ENCODE results near the gene RNASEH1. TPM values are rescaled to one million over a fixed set of nuclear protein-coding genes. Genes with fewer than 3 reads are reported as not detected.
A peak's percentile ranks its signal among the peaks of the same experiment; 100 is the strongest.
"Not testable (repeated sequence)": the region's sequence is repeated elsewhere in the genome, so short reads cannot be mapped to it uniquely, and the experiment has no call there.

Gene RNASEH1
- total and polyA plus RNA-seq, 5 experiments from 2014 or later: 24.1 to 47.0 (median 35.4) TPM

DNA sequence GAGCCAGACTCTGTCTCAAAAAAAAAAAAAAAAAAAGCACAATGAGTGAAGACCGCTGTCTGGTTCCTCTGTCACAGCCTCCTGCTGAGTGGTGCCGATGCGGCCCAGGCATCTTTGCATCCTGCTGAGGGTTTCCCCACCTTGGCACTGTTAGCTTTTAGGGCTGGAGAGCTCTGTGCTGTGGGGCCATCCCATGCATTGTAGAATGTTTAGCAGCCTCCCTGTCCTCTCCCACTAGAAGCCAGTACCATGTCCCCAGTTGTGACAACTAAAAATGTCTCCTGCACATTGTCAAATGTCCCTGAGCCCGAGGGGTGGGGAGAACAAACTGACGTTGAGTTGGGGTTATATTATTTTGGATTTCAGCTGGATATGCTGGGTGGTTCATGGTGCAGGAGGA is 28.9 kb upstream of the RNASEH1 start:
- POLR2A ChIA-PET: no interaction called here
- Mint-ChIP-seq H3K27ac (no peak overlapping the region), H3K9me3 (no peaks in the 10 kb centered on the region), H3K27me3 (no peaks in the 10 kb centered on the region), H3K36me3 (peaks cover 0 to 40% (median 6%) of the 10 kb centered on the region in 3 donors), H3K4me3 (no peak overlapping the region), H3K4me1 (peaks cover 0 to 2% (median 0%) of the 10 kb centered on the region in 4 donors)
- DNase-seq (no peak), ATAC-seq (no peak)

DNA sequence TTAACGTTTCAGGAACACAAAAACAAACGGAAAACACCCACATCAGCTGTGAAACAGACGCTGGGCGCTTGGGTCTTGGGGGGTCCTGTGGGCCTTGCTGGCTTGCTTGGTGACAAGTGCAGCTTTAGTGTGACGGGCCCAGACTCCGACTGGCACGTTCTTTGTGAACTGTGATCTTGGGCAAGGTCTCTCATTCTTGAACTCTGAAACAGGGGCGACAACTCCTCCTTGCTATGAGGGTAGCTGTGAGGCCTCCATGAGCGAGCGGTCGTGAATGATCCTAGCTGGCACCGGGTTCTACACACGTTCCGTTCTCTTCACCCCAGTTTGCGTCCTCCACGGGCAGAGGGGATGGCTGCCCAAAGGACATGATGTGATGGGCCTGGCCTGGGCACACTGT is 28.1 kb upstream of the RNASEH1 start:
- Mint-ChIP-seq H3K4me1 (peaks cover 0 to 3% (median 2%) of the 10 kb centered on the region in 4 donors), H3K27ac (no peak overlapping the region), H3K36me3 (peaks cover 0 to 48% (median 10%) of the 10 kb centered on the region in 3 donors), H3K27me3 (no peaks in the 10 kb centered on the region), H3K9me3 (no peaks in the 10 kb centered on the region), H3K4me3 (no peak overlapping the region)
- POLR2A ChIA-PET: interaction anchor here (0.5 kb wide), 1 partner anchor 37 kb away, joined by 3 read pairs; no protein-coding TSS in a partner anchor
- DNase-seq (no peak), ATAC-seq (no peak)

DNA sequence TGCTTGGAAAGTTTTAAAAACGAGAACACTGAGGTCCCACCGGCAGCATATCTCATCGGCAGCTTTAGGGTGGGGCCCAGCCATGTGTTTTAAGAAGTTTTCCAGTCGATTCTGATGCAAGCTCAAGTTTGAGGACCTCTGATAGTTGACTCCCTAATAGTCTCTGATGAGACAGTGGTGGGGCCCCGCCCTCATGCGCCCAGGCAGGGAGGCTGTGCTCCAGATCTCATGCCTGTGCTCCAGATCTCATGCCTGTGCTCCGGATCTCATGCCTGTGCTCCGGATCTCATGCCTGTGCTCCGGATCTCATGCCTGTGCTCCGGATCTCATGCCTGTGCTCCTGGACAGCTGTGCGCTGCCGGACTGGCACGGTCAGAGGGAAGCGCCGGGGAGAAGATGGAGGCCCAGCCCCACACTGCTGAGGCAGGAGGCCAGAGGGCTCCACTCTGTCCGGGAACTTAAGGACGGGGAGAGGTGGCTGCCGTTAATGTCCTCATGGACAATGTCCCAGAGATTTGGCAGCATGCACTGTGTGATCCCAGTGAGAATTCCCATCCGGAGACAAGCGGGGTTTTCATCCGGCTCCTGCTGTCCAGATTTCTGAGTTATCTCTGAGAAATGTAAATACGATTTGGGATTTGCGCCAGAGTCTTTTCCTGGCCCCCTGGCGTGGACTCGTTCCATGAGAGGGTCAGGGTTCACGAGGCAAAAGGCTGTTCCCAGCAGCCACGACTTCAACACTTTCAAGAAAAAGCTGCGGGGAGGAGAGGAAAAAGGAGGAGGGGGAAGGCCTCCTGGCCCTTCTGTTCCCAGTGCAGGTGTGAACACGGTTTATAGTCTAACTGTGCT is 27.4 kb upstream of the RNASEH1 start:
- peaks cover 0 to 55% (median 10%) of the 10 kb centered on the region in 3 donors for H3K36me3 Mint-ChIP-seq
- ATAC-seq (no peak), DNase-seq (no peak)
- H3K4me3 Mint-ChIP-seq: no peak overlapping the region
- H3K27ac Mint-ChIP-seq: peak overlapping the region in 1 of 10 donors; percentile 38
- no peaks in the 10 kb centered on the region for H3K9me3 Mint-ChIP-seq
- H3K4me1 Mint-ChIP-seq: peaks cover 0 to 5% (median 3%) of the 10 kb centered on the region in 4 donors
- H3K27me3 Mint-ChIP-seq: no peaks in the 10 kb centered on the region
- POLR2A ChIA-PET: interaction anchor here (1.6 kb wide), 1 partner anchor 9 kb away, joined by 3 read pairs; no protein-coding TSS in a partner anchor

DNA sequence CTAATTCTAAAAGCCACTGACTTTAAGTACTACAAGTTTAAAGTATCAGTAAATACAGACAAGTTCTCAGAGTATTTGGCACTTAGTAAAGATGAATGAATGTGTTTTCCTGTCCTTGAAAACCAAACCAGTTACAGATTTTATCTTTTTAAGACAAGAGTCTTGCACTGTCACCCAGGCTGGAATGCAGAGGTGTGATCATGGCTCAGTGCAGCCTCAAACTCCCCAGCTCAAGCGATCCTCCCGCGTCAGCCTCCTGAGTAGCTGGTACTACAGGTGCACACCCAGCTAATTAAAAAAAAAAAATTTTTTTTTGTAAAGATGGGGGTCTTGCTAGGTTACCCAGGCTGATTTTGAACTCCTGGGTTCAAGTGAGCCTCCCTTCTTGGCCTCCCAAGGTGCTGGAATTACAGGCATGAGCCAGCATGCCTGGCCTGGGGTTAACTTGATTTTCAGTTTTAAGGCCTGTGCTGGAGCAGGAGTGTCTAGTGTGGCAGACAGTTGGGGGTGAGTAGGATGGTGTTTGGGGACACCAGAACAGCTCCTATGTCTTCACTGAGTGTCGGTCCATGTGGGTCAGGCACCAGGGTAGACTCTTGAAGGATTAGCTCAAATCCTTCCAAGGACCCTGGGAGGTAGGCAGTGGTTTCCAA is 26.6 kb upstream of the RNASEH1 start:
- Mint-ChIP-seq H3K4me1 (peaks cover under 1 to 7% (median 4%) of the 10 kb centered on the region in 4 donors), H3K36me3 (peaks cover 0 to 63% (median 10%) of the 10 kb centered on the region in 3 donors), H3K4me3 (no peak overlapping the region), H3K27ac (no peak overlapping the region), H3K9me3 (no peaks in the 10 kb centered on the region), H3K27me3 (no peaks in the 10 kb centered on the region)
- DNase-seq: no peak
- no peak for ATAC-seq
- POLR2A ChIA-PET: interaction anchor here (1.6 kb wide), 1 partner anchor 8 kb away, joined by 3 read pairs; no protein-coding TSS in a partner anchor

DNA sequence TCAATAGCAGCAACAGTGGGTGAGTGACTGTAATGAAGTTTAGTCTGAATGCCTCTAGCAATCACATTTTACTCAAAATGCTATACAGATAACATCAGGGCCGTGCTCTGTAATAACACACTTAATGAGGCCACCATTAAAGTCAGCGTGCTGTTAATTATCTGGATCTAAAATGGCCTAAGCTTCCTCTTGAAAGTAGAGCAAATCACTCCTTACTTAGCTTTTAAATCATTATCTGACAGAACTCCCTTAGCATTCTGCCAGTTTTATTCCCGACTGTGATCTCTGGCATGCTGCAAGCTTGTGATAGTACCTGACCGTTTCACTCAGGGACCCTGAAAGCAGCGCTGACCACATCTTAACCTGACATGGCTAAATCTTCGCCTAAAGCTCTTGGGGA is 25.9 kb upstream of the RNASEH1 start:
- POLR2A ChIA-PET: interaction anchor here (1.6 kb wide), 1 partner anchor 7 kb away, joined by 3 read pairs; no protein-coding TSS in a partner anchor
- H3K27ac Mint-ChIP-seq: no peak overlapping the region
- H3K9me3 Mint-ChIP-seq: no peaks in the 10 kb centered on the region
- DNase-seq: no peak
- no peak for ATAC-seq
- no peak overlapping the region for H3K4me3 Mint-ChIP-seq
- H3K36me3 Mint-ChIP-seq: peaks cover 0 to 63% (median 7%) of the 10 kb centered on the region in 3 donors
- peaks cover 7 to 13% (median 9%) of the 10 kb centered on the region in 4 donors for H3K4me1 Mint-ChIP-seq
- no peaks in the 10 kb centered on the region for H3K27me3 Mint-ChIP-seq

DNA sequence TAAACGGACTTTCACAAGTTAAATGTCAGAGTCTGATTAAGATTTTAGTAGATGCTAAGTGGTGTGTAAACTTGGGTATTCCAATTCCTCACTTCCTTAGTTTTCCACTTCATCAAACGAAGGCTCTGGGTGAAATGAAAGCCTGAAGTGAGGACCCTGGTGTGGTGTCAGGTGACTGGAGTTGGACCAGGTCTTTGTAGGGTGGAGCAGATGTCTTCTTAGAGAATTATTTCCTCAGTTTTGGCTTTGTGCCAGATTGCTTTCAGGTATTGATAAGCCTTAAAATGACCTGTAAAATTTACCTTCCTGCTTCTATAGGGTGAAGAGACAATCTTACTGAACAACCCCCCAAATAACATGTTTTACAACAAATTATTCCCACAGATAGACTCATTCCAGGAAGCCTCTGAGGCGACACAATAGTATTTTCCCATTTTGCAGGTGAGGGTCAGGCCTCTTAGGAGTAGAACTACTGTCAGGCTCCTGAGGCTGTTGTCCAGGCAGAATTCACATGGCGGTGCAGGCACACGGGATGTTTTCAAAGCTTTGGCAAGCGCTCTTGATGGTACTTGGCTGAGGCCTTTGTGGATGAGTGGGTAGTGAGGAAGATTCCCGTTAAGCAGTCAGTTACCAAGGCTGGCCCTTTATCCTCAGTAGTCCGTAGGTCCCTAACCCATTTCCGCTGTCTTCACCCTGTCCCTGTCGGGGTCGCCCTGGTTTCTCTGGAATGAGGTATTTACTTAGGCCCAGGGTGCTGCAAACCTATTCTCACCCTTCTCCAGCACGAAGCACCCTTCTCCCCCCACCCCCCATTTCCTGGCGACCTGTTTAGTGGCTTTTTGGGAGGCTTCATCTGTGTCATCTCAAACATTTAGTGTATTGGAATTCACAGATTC is 23.5 kb upstream of the RNASEH1 start:
- no peak for DNase-seq
- peak overlapping the region in 3 of 10 donors; percentile 25 to 60 (median 33) for H3K27ac Mint-ChIP-seq
- peak in 1 of 2 donors; percentile 26 for ATAC-seq
- H3K4me3 Mint-ChIP-seq: peak overlapping the region in 1 of 10 donors; percentile 38
- no peaks in the 10 kb centered on the region for H3K9me3 Mint-ChIP-seq
- POLR2A ChIA-PET: no interaction called here
- peaks cover 0 to 82% (median 18%) of the 10 kb centered on the region in 3 donors for H3K36me3 Mint-ChIP-seq
- no peaks in the 10 kb centered on the region for H3K27me3 Mint-ChIP-seq
- peaks cover 20 to 34% (median 30%) of the 10 kb centered on the region in 4 donors for H3K4me1 Mint-ChIP-seq

DNA sequence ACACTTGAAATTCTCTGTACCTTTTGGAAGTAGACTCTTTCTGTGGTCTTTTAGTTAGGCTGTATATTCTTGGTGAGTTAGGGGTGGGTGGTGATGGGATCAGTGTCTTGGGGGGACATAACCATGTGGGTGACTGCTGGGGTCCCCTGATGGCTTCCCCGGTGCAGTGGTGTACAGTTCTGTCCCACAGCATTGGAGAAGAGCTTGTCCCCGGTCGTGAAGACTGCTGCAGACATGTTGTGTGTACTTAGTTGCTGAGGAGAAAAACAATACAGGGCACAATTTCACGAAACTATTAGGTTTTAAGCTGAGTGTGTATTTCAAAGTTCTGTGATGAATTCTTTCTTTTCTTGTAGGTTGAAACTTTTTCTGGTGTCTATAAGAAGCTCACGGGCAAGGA is 22.3 kb upstream of the RNASEH1 start:
- H3K4me1 Mint-ChIP-seq: peaks cover 26 to 44% (median 41%) of the 10 kb centered on the region in 4 donors
- ATAC-seq (no peak), DNase-seq (no peak)
- no peaks in the 10 kb centered on the region for H3K27me3 Mint-ChIP-seq
- H3K27ac Mint-ChIP-seq: peak overlapping the region in 1 of 10 donors; percentile 65
- no peak overlapping the region for H3K4me3 Mint-ChIP-seq
- POLR2A ChIA-PET: interaction anchor here (2.8 kb wide), 1 partner anchor 23 kb away, joined by 12 read pairs; the partner anchor contains the start of gene RNASEH1
- no peaks in the 10 kb centered on the region for H3K9me3 Mint-ChIP-seq
- peaks cover 8 to 90% (median 21%) of the 10 kb centered on the region in 3 donors for H3K36me3 Mint-ChIP-seq

DNA sequence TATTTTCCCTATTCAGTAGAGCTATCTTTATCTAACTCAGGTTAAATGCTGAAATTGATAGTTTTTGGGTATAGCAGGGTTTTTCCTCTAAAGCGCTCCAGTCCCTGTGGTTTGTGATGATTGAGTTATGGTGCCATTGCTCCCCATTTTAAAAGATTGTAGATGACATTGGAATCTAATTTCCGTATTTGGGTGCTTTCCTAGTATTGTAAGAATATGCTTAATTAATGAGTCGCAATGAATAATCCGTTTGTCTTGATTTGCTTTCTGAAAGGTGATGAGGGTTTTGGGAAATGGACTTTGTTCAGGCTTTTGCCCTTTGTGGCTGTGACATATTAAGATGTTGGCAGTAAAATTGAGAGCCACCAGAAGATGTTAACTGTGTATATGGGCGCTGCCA is 20.9 kb upstream of the RNASEH1 start:
- peaks cover 8 to 81% (median 21%) of the 10 kb centered on the region in 3 donors for H3K36me3 Mint-ChIP-seq
- DNase-seq: no peak
- no peak for ATAC-seq
- peaks cover 28 to 52% (median 45%) of the 10 kb centered on the region in 4 donors for H3K4me1 Mint-ChIP-seq
- POLR2A ChIA-PET: interaction anchor here (1.3 to 2.8 kb wide), 2 partner anchors 21 to 73 kb away, joined by 3 to 12 read pairs; partner anchors contain the start of gene RNASEH1
- no peaks in the 10 kb centered on the region for H3K27me3 Mint-ChIP-seq
- no peaks in the 10 kb centered on the region for H3K9me3 Mint-ChIP-seq
- H3K4me3 Mint-ChIP-seq: no peak overlapping the region
- peak overlapping the region in 4 of 10 donors; percentile 7 to 70 (median 40) for H3K27ac Mint-ChIP-seq

DNA sequence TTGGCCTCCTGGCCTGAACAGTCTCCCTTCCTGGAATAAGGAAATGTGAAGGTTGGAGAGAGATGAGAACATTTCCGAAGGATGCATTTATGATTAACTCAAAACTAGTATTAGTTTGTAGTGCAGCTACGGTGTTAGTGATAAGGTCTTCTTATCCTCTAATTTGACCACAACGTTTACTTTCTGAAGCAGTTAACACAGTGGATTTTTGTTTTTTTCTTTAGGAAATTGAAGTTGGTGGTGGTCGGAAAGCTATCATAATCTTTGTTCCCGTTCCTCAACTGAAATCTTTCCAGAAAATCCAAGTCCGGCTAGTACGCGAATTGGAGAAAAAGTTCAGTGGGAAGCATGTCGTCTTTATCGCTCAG is 18.1 kb upstream of the RNASEH1 start:
- H3K27me3 Mint-ChIP-seq, DNase-seq, ATAC-seq, H3K9me3 Mint-ChIP-seq: not testable (repeated sequence)
- H3K4me3 Mint-ChIP-seq: peak overlapping the region; percentile 86 to 94 (median 90)
- peaks cover 8 to 56% (median 13%) of the 10 kb centered on the region in 3 donors for H3K36me3 Mint-ChIP-seq
- peak overlapping the region; percentile 95 to 98 (median 97) for H3K27ac Mint-ChIP-seq
- POLR2A ChIA-PET: interaction anchor here (0.6 to 4.5 kb wide), 10 partner anchors 8 to 197 kb away, joined by 3 to 63 read pairs (median 6); partner anchors contain the start of genes ADI1, RNASEH1 and TRAPPC12
- H3K4me1 Mint-ChIP-seq: peaks cover 28 to 49% (median 44%) of the 10 kb centered on the region in 4 donors

DNA sequence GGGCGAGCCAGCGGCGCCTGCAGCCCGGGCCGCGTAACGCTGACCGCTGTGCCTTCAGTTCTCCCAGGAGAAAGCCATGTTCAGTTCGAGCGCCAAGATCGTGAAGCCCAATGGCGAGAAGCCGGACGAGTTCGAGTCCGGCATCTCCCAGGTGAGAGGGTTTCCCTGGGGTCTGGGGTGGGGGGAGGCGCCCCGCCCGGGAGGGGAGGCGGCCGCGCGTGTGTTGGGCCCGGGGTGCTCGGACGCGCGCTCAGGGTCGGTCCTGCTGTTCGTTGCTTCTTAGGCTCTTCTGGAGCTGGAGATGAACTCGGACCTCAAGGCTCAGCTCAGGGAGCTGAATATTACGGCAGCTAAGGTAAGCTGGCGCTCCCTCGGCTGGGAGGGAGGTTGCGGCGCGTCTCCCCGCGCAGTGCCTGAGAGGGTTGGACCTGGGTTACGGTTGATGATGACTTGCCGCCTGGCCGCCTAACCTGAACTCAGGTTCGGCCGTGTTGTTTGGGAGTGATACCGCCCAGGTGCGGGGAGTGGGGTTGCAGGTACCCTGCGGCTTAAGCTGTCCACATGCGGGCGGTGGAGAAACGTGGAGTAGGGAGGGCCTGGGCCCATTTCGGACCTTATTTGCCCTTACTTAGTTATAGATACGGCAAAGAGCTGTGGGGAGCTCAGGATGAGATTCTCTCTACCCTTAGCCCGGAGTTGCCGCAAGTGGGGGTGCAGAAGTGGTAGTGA is 17.6 kb upstream of the RNASEH1 start:
- Mint-ChIP-seq H3K4me1 (peaks cover 28 to 49% (median 43%) of the 10 kb centered on the region in 4 donors), H3K36me3 (peaks cover 8 to 50% (median 13%) of the 10 kb centered on the region in 3 donors), H3K9me3 (no peaks in the 10 kb centered on the region), H3K27ac (peak overlapping the region; percentile 95 to 98 (median 97)), H3K4me3 (peak overlapping the region; percentile 86 to 94 (median 90)), H3K27me3 (no peaks in the 10 kb centered on the region)
- POLR2A ChIA-PET: interaction anchor here (0.6 to 4.5 kb wide), 10 partner anchors 13 to 196 kb away, joined by 3 to 63 read pairs (median 6); partner anchors contain the start of genes ADI1, RNASEH1 and TRAPPC12
- DNase-seq: peak in 8 of 10 donors; percentile 5 to 50 (median 32)
- ATAC-seq: peak; percentile 39 to 50

DNA sequence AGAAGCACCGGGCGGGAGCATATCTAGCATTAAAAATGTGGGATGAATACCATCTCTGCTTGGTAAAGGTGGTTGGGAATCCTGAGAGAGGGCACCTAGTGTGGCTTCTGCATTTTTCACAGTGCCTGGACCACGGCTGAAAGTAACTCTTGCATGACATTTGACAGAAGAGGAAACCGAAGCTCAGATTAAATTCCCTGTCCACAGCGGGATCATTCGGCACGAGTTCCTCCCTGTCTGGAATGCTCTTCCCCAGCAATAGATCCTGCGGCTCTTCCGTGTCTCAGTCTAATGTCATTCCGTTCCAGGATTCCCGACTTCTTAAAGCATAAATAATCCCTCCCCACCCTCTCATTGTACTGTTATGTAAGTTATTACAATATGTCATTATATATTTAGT is 16.0 kb upstream of the RNASEH1 start:
- POLR2A ChIA-PET: interaction anchor here (0.6 to 4.5 kb wide), 9 partner anchors 10 to 197 kb away, joined by 3 to 63 read pairs (median 6); partner anchors contain the start of genes EIPR1, RNASEH1 and TRAPPC12
- Mint-ChIP-seq H3K27me3 (no peaks in the 10 kb centered on the region), H3K36me3 (peaks cover 8 to 35% (median 13%) of the 10 kb centered on the region in 3 donors), H3K27ac (peak overlapping the region in 8 of 10 donors; percentile 15 to 97 (median 40)), H3K9me3 (no peaks in the 10 kb centered on the region), H3K4me3 (peak overlapping the region; percentile 86 to 94 (median 90)), H3K4me1 (peaks cover 20 to 40% (median 38%) of the 10 kb centered on the region in 4 donors)
- ATAC-seq: no peak
- no peak for DNase-seq

Measured in naive thymus-derived CD8-positive, alpha-beta T cell (primary cell).